K562 (cell line): ENCODE measurements around the gene TMEM234. TPM values are rescaled to one million over a fixed set of nuclear protein-coding genes. Genes with fewer than 3 reads are reported as not detected.

Source experiments
- ATAC-seq: fragments of 200-7000 bp; cut with Tn5 transposase; 3 replicates; pipeline ENCODE4 v1.9.1; 2020; ENCODE audit warnings: moderate library complexity
- BruUV-seq: library from RNA; stranded (reverse); fragments of 400-500 nt; replicated peaks from 2 replicates; lab custom pipeline; 2021; lab: Mats Ljungman, UMichigan
- CTCF ChIA-PET: fragments of 300-600 bp; formaldehyde crosslinking; extraction: SDS; loops from one replicate; lab custom pipeline; 2021; ENCODE audit warnings: low intra/inter-chr PET ratio; lab: Yijun Ruan, JAX
- POLR2A ChIA-PET: fragments of 300-600, 350-650 bp; sonication (Branson Sonifier 250); formaldehyde crosslinking; extraction: SDS; loops from one replicate; lab custom pipeline; 2021; ENCODE audit warnings: antibody characterized with exemption, inconsistent platforms; lab: Yijun Ruan, JAX
- DNase-seq, 4 experiments: peaks; one replicate each; pipeline versions ENCODE4 v3.0.0 to v3.0.0-alpha.2; 2011 to 2018; ENCODE audit warnings: low spot score in 3 of 4, mixed read lengths in 3 of 4; ENCODE audit errors: extremely low read depth in 1 of 4
- FAIRE-seq: peaks from 2 replicates; lab custom pipeline; 2011; peaks lifted over from hg19 to GRCh38; lab: Jason Lieb, UNC
- H2AFZ ChIP-seq: 2 replicates; pipeline ENCODE4 v1.6.0; 2011; ENCODE audit warnings: low read depth, low read length, control low read depth, inconsistent platforms
- H3K27ac ChIP-seq: fragments of 200-600 bp; 3 replicates; pipeline ENCODE4 v1.8.0; 2011; ENCODE audit warnings: low read depth, mild to moderate bottlenecking, control low read depth, inconsistent platforms, low read length, moderate library complexity, mixed read lengths; ENCODE audit errors: extremely low read depth
- H3K27me3 ChIP-seq, 2 experiments: fragments of 300-600 bp in 1 of 2; 2 replicates in 1 of 2; 3 replicates in 1 of 2; pipeline versions ENCODE4 v1.6.0 to v1.8.0; 2011; ENCODE audit warnings: inconsistent platforms in 2 of 2, low read length in 2 of 2, mild to moderate bottlenecking in 1 of 2, mixed read lengths in 1 of 2, moderate library complexity in 1 of 2; ENCODE audit not compliant: control insufficient read depth in 2 of 2, insufficient read depth in 2 of 2
- H3K36me3 ChIP-seq: fragments of 300-600 bp; 3 replicates; pipeline ENCODE4 v1.8.0; 2011; ENCODE audit warnings: mild to moderate bottlenecking, low read length, inconsistent platforms; ENCODE audit not compliant: control insufficient read depth, insufficient read depth
- H3K4me1 ChIP-seq, 2 experiments: fragments of 200-600 bp in 1 of 2; replicated peaks in 1 of 2; 2 replicates in 1 of 2; 3 replicates in 1 of 2; pipeline versions ENCODE4 v1.5.1 to v1.8.0; 2011; ENCODE audit warnings: inconsistent platforms in 2 of 2, low read length in 2 of 2, mild to moderate bottlenecking in 1 of 2, mixed read lengths in 1 of 2, moderate library complexity in 1 of 2; ENCODE audit not compliant: control insufficient read depth in 2 of 2, insufficient read depth in 2 of 2
- H3K4me2 ChIP-seq: 2 replicates; pipeline ENCODE4 v1.6.1; 2011; ENCODE audit warnings: low read length, control low read depth, inconsistent platforms, mixed read lengths; ENCODE audit not compliant: insufficient read depth
- H3K4me3 ChIP-seq: fragments of 200-600 bp; sonication (generic), shearing (Covaris generic); 2 replicates; pipeline ENCODE4 v1.5.1; 2016; ENCODE audit warnings: control low read depth, inconsistent platforms
- H3K79me2 ChIP-seq: fragments of 200-600 bp; 3 replicates; pipeline ENCODE4 v1.8.0; 2011; ENCODE audit warnings: low read length, inconsistent platforms; ENCODE audit not compliant: control insufficient read depth, insufficient read depth
- H3K9ac ChIP-seq, 2 experiments: 2 replicates each; pipeline versions ENCODE4 v1.6.0 to v1.6.1; 2011; ENCODE audit warnings: low read depth in 2 of 2, low read length in 2 of 2, control low read depth in 1 of 2, inconsistent platforms in 1 of 2, mild to moderate bottlenecking in 1 of 2, mixed read lengths in 1 of 2; ENCODE audit not compliant: insufficient read depth in 1 of 2
- H3K9me1 ChIP-seq: one replicate; pipeline ENCODE4 v1.6.0; 2011; ENCODE audit warnings: inconsistent platforms, mild to moderate bottlenecking, low read length, moderate library complexity; ENCODE audit not compliant: control insufficient read depth, insufficient read depth
- H3K9me3 ChIP-seq: replicated peaks from 2 replicates; pipeline ENCODE4 v1.5.1; 2011; ENCODE audit warnings: low read depth, low read length, inconsistent platforms; ENCODE audit not compliant: control insufficient read depth, insufficient read depth
- H4K20me1 ChIP-seq: replicated peaks from 2 replicates; pipeline ENCODE4 v1.6.1; 2011; ENCODE audit warnings: low read length, inconsistent platforms, mixed read lengths; ENCODE audit not compliant: control insufficient read depth, insufficient read depth
- CCAR2 ChIP-seq: fragments of 200-400 bp; formaldehyde crosslinking; IDR thresholded peaks from 2 replicates; pipeline ENCODE4 v1.6.1; 2017; ENCODE audit warnings: mild to moderate bottlenecking, low read depth, low read length
- FOXJ2 ChIP-seq: fragments of 200-800 bp; sonication (Bioruptor generic); IDR thresholded peaks from 2 replicates; pipeline ENCODE4 v1.6.1; 2016; ENCODE audit warnings: missing genetic modification characterization, missing compliant biosample characterization
- HMBOX1 ChIP-seq: sonication (generic); IDR thresholded peaks from 2 replicates; pipeline ENCODE4 v1.6.1; 2016
- HMGXB4 ChIP-seq: sonication (generic); formaldehyde crosslinking; IDR thresholded peaks from 2 replicates; pipeline ENCODE4 v1.8.1; 2023; ENCODE audit warnings: mild to moderate bottlenecking, missing genetic modification reagents
- KDM5B ChIP-seq: fragments of 200-600 bp; sonication (generic); IDR thresholded peaks from 2 replicates; pipeline ENCODE4 v1.6.1; 2012; ENCODE audit warnings: low read depth, mild to moderate bottlenecking, moderate library complexity, low read length, control low read depth, inconsistent platforms; ENCODE audit not compliant: insufficient replicate concordance
- NR2F6 ChIP-seq: fragments of 450-650 bp; formaldehyde crosslinking; IDR thresholded peaks from 2 replicates; pipeline ENCODE4 v1.4.0; 2020; ENCODE audit warnings: mild to moderate bottlenecking
- PRMT5 ChIP-seq: sonication (generic); formaldehyde crosslinking; IDR thresholded peaks from 2 replicates; pipeline ENCODE4 v1.5.0; 2020; ENCODE audit warnings: missing genetic modification reagents
- SIN3A ChIP-seq, 2 experiments: fragments of 150-350 bp in 1 of 2; IDR thresholded peaks; 2 replicates each; pipeline ENCODE4 v1.6.1; 2011 to 2016; ENCODE audit warnings: borderline replicate concordance in 2 of 2, low read depth in 2 of 2, low read length in 2 of 2, mild to moderate bottlenecking in 2 of 2, moderate library complexity in 2 of 2; ENCODE audit not compliant: control insufficient read depth in 1 of 2
- SPI1 ChIP-seq: IDR thresholded peaks from 2 replicates; pipeline ENCODE4 v1.6.1; 2011; ENCODE audit warnings: low read depth, low read length, control low read depth, borderline replicate concordance
- ZBED1 ChIP-seq: IDR thresholded peaks from 2 replicates; pipeline ENCODE4 v1.6.1; 2014
- ZFP91 ChIP-seq: sonication (generic); formaldehyde crosslinking; IDR thresholded peaks from 2 replicates; pipeline ENCODE4 v1.8.0; 2022; ENCODE audit warnings: mild to moderate bottlenecking, missing genetic modification reagents
- ZNF583 ChIP-seq: fragments of 250-450 bp; sonication (Bioruptor Pico); IDR thresholded peaks from 2 replicates; pipeline ENCODE4 v1.4.0; 2020
- ZNF717 ChIP-seq: fragments of 250-450 bp; sonication (Bioruptor Pico); IDR thresholded peaks from 2 replicates; pipeline ENCODE4 v1.5.0; 2021
- WGBS: fragments of 100-300 bp; shearing (Covaris generic); methylation state at CpG from one replicate; pipeline ENCODE4 v1.1.6; 2016; ENCODE audit warnings: low coverage, mixed read lengths; ENCODE audit not compliant: insufficient coverage; ENCODE audit errors: missing lambda C conversion rate; 5-methylcytosine and 5-hydroxymethylcytosine counted together
- in situ Hi-C: fragments of 300-500 bp; cut with MboI; formaldehyde crosslinking; loops from 4 replicates; pipeline ENCODE4 v1.15.0; 2018; ENCODE audit warnings: inconsistent platforms, mixed read lengths
- intact Hi-C: fragments of 100-400 bp; cut with micrococcal nuclease; formaldehyde crosslinking; loops from 2 replicates; pipeline ENCODE4 v1.14.2; 2022
- polyA plus RNA-seq, 8 experiments: library from polyadenylated mRNA; depleted of rRNA in 4 of 8; stranded (reverse) in 5 of 8; unstranded in 3 of 8; fragments of >200 nt; fragmentation: Nextera tagmentation in 2 of 8; fragmentation: Illumina TruSeq in 1 of 8; extraction: Ambion mirVana in 2 of 8; extraction: Trizol in 1 of 8; gene quantifications; 2 replicates each; pipeline versions ENCODE4 v1.2.1 to v1.2.3, GENCODE V29; 2011 to 2014; ENCODE audit warnings: inconsistent platforms in 1 of 8, missing spikeins in 1 of 8
- total RNA-seq, 7 experiments: library from RNA; depleted of rRNA in 6 of 7; stranded (reverse); fragments of >200 nt in 6 of 7; fragmentation: Illumina TruSeq in 2 of 7; extraction: Trizol in 2 of 7; gene quantifications; 2 replicates each; pipeline versions ENCODE4 v1.2.1 to v1.2.3, GENCODE V29; 2011 to 2021; ENCODE audit warnings: low replicate concordance in 1 of 7

TMEM234 gene
- total and polyA plus RNA-seq, 9 of the 15 experiments (the other 6 are each of a cell fraction or from before 2014, with no cell fraction given): 5.0 to 12.9 (median 7.6) TPM

DNA sequence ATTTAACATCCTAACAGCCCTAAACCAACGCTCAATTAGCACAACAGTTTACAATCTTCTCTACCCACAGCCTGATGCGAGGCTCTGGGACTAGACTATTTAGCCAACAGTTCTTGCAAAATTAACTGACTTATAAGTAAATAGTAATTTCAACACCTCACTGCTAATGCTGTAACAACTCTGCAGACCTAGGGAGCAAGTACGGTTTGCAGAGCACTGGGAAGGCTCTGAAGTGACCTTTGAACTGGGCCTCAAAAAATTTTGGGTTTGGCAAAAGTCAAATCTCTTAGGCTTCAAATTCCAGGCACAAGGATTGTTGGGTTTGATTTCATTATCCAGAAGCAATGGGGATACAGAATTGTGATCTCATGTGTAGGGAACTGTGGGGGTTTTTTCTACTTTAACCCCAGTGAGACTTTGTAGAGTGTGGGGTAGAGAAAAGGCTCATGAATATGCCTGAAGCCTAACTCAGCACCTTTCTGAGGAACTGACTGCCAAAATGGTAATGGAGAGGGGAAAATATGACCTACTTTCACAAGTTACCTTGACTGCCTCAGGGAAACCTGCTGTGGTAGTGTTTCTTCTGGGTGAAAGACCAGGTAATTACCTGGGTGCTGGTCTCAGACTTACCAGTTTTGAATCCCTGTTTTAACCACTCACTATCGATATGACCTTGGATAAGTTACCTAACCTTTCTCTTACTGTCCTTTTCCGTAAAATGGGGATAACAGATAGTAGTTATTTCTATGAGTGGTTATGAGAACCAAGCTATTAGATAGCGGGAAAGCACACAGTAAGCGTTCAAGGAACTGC is 43.6 kb downstream of the TMEM234 start (continued):
- TF ChIP-seq HMBOX1: 0 out of 2 replicates have a peak, but pooled peaks have one; percentile 42
- 0 out of 2 replicates have a peak, but pooled peaks have one; percentile 5 for TF ChIP-seq FOXJ2

DNA sequence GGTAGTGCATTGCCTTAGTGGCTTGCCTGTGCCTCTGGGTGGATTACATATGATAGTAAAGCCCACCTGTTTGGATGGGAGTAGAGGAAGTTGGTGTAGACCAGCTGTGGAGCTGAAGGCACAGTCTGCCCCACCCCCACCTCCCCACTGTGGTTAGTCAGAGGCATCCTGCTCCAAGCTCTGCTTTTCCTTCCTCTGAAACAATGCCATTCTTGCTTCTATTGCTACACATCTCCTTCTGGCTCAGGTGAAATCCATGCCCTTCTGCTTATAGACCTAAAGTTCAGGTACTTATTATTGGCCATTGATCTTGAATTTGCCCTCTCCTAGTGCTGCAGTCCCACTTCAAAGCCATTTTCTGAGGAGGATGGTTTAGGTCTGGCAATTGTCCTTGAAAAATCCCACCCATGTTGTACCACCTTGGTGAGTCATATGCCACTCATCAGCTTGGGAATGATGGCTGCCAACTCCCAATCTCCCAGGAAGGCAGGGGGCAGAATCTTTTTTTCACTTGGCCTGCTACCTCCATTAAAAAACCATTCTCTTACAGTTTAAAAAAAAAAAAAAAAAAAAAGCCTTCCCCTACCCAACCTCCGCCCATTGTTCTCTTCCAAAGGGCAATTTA is 49.4 kb downstream of the TMEM234 start:
- Histone ChIP-seq H3K79me2 (no peaks in the 10 kb centered on the region), H3K9ac (no peak overlapping the region), H3K9me1 (no peaks in the 10 kb centered on the region), H3K4me2 (no peak overlapping the region), H3K4me1 (peaks cover 0 to 4% of the 10 kb centered on the region in 2 experiments; a peak in 3 of 5 replicates), H2AFZ (no peak overlapping the region), H4K20me1 (0 out of 2 replicates have a peak, but pooled peaks cover 4% of the 10 kb centered on the region), H3K27ac (no peak overlapping the region), H3K4me3 (no peak overlapping the region), H3K27me3 (no peaks in the 10 kb centered on the region), H3K36me3 (peaks cover 61% of the 10 kb centered on the region), H3K9me3 (no peaks in the 10 kb centered on the region)
- ATAC-seq (no peak), DNase-seq (no peak), FAIRE-seq (no peak)
- 100% methylated on average over 1 of the region's 1 CpG for WGBS
- ChIA-PET POLR2A (interaction anchor here (0.7 to 1.5 kb wide), 4 partner anchors 10 to 580 kb away, joined by 3 to 4 read pairs (median 3); no protein-coding TSS in a partner anchor), CTCF (interaction anchor here (0.6 kb wide), 1 partner anchor 253 kb away, joined by 3 read pairs; no protein-coding TSS in a partner anchor)
- intact Hi-C loops: no loop called here
- no TSS peak for BruUV-seq
- in situ Hi-C loops: no loop called here
- TF ChIP-seq ZFP91 (CRISPR knock-in tag) (no peak), PRMT5 (CRISPR knock-in tag) (no peak), KDM5B (no peak), HMGXB4 (no peak), SPI1 (no peak), ZNF583 (CRISPR knock-in tag) (no peak), ZNF717 (CRISPR knock-in tag) (no peak), ZBED1 (no peak), CCAR2 (no peak), NR2F6 (no peak), SIN3A (IDR thresholded peaks at IDR 0.05; ENCODE audit: borderline replicate concordance in 2 of 2, control insufficient read depth in 1 of 2, low read depth in 2 of 2, low read length in 2 of 2) (no peak)
- TF ChIP-seq, all 486 proteins: peak for 0
